Left renal pelvis (tissue), 4 donors: ENCODE data around the gene ZNF573. TPM values are rescaled to one million over a fixed set of nuclear protein-coding genes. Genes with fewer than 3 reads are reported as not detected.
"Not testable (repeated sequence)": the region's sequence is repeated elsewhere in the genome, so short reads cannot be mapped to it uniquely, and the experiment has no call there.

ENCODE experiments used
- DNase-seq, 4 donors: peaks; one replicate each; pipeline ENCODE4 v3.0.0-alpha.2; 2013; ENCODE audit warnings: low read depth in 4 of 4, low spot score in 3 of 4
- polyA plus RNA-seq, 4 donors: library from polyadenylated mRNA; unstranded; fragments of 120-200 nt; gene quantifications; one replicate each; pipeline ENCODE4 v1.2.1, GENCODE V29; 2013; ENCODE audit not compliant: insufficient read length in 4 of 4

Gene ZNF573
- 10 to 100 TPM in 3 of 4 donors, 1 to 10 TPM in 1; 9.0 to 18.6 (median 14.0) TPM for polyA plus RNA-seq

DNA sequence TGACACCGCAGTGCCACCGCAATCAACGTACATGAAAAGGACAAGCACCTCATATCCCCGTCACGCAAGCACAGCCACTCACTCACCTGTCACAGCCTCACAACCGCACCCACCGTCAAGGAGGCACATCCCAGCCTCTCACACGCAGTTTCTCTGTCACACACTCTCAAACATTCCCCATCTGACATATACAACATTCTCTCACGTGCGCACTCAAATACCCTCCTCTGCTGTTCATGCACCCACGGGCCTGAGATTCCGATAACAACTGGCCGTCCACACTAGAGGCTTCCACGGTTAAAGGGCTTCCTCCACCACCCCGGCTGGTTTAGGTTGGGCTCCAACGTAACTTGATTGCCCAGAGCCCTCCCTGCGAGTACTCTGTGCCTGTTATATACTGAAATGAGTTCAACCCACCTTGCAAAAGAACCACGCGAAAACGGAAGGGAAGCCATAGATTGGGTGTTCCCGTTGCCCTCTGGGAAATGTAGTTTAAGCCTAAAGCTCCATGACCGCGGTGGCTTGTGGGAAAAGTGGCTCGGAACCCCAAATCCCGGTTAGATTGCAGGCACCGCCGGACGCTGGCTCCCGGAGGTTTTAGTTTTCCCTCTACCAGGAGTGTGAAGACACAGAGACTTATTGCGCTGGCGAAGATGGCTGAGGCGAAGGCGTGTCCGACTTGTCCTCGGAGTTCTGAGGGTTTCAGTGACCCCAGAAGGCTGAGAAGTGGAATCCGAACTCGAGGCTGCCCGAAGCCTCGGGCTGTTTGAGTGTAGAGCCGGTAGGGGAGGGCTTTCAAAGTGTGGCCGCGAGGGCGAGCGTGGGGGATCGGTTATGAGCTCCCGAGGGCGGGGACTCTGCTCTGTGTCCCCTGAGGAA lies at the start of gene ZNF573:
Gene ZNF573 (minus strand): TSS at position 460 of the 879 bp plus-strand sequence. CDS start 5,857 bp downstream, outside the sequence.
- DNase-seq: peak; percentile 80 to 91 (median 87)

- DNase-seq: peak; percentile 54 to 75 (median 66)
Measured at GRCh38 chr19:37817180-37817981, 38.0 kb upstream of the ZNF573 start.

- not testable (repeated sequence) for DNase-seq
Measured at GRCh38 chr19:37815611-37816010, 36.2 kb upstream of the ZNF573 start.

DNA sequence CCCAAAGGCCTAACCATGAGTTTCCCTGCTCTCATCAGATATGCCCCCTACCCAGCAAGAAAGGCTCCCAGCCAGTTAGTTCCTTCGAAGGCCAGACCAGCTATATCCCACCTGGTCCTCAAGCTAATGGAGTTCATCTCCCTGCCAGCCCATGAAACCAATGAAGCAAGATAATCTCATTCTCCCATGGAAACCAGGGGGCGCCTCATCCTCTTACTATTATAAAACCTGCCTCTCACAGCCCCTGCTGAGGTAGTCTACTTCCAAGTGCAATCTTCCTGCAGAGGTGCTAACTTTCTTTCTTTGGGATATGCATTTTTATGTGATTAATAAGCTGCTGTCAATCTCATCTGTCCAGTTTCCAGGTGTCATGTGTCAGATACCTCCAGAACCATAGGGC lies 34.0 kb upstream of the ZNF573 start:
- DNase-seq: no peak

GRCh38 chr19:37809366-37809765 lies 30.0 kb upstream of the ZNF573 start:
- no peak for DNase-seq

DNA sequence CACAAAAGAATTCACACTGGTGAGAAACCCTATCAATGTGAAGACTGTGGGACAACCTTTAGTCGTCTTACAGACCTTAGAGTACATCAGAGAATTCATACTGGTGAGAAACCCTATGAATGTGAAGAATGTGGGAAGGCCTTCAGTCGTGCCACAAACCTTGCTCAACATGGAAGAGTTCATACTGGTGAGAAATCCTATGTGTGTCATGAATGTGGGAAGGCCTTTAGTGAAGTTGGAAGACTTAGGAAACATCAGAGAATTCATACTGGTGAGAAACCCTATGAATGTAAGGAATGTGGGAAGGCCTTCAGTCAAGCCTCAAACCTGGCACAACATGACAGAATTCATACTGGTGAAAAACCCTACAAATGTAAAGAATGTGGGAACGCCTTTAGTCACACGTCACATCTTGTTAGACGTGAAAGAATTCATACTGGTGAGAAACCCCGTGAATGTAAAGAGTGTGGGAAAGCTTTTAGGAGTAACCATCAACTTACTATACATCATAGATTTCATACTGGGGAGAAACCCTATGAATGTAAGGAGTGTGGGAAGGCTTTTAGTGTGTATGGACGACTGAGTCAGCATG lies 24.0 kb upstream of the ZNF573 start:
- no peak for DNase-seq

DNA sequence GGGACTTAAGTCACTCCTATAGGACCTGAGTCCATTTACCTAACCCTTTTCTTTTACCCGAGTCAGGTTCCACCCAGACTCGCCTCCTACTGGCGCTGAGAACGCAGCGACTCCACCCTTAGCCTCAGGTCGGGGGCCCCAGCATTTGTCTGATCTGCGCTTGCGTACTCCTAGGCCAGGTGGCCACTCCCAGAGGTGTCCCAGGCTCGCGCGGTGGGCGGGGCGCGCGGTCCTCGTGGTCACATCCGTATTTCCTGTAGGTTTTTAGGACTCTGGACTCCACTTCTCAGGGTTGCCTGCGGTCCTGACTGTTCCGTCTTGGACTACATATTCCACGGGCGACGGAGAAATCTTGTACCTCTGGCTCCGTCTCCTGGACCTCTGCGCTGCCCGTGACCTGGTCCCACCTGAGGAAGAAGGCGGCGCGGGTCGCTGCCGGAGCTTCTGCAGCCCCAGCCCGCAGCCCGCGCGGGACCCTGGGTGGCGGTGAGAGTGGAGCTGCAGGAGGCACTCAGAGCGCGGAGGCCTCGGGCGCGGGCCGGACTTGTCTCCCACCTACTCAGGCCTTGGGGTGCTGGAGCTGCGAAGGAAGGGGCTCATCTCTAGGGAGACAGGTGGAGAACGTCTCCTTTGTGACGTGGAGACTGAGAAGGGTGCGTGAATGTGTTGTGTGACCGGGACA lies 11.0 kb upstream of the ZNF573 start:
- DNase-seq: no peak

GRCh38 chr19:37778613-37779126 lies 716 bp downstream of the ZNF573 start:
- DNase-seq: peak in 2 of 4 donors; percentile 10 to 14

DNA sequence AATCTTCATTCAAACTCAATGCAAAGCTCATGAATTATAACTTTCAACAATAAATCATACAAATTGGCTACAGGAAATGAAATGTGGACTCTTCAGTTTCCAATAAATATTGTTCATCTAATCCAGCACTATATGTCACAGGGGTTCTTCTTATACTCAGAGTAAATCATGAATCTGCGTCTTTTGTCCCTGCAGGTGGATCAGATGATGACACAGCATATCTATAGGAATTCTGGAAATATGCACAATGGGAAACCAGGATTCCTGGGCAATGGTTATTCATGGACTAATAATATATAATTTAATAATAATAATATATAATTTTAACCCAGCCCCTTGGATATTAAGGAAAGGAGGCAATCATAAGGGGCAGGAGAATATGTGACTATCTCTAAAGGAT lies 8.4 kb downstream of the ZNF573 start:
- DNase-seq: no peak

- no peak for DNase-seq
Measured at GRCh38 chr19:37763488-37763887, 15.9 kb downstream of the ZNF573 start.

DNA sequence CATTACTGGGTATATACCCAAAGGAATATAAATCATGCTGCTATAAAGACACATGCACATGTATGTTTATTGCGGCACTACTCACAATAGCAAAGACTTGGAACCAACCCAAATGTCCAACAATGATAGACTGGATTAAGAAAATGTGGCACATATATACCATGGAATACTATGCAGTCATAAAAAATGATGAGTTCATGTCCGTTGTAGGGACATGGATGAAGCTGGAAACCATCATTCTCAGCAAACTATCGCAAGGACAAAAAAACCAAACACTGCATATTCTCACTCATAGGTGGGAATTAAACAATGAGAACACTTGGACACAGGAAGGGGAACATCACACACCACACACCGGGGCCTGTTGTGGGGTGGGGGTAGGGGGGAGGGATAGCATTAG lies 21.7 kb downstream of the ZNF573 start:
- DNase-seq: not testable (repeated sequence)

- DNase-seq: no peak
Measured at GRCh38 chr19:37738371-37738770, 41.0 kb downstream of the ZNF573 start.

DNA sequence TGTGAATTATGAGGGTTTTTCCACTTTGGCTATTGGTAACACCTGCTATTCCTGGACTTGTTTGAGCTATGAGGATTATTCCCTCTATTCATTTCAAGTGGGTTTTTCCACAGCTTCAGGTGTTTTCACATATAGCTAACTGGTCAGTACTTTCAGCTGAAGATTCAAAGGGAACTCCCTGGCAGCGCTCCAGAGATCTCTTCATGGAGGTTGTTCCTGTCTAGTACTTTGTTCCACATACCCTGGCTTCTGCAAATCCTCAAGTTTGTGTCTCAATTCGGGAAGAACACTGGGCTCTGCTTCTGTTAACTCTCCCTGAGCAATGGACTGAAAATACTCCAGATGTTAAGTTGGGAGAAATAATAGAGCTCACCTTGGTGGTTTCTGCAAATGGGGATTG lies 54.2 kb downstream of the ZNF573 start:
- DNase-seq: no peak

DNA sequence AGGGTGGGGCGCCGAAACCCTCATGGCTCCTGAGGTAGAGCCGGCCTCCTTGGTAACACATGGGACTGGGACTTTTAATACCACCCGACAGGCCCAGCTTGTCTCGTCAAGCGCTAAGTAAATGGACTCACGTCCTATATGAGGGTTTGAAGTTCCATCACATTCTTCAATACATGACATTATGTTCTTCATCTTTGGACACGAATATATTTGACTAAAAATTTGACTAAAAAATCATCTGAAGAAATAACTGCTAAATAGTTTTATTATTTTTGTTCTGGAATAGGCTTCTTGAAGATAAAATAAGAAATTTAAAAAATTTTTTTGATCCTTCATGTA lies 59.5 kb downstream of the ZNF573 start:
- DNase-seq: no peak

GRCh38 chr19:37719111-37719926 lies 60.1 kb downstream of the ZNF573 start, which contains the start of gene ZNF607:
TSS of gene ZNF607 (minus strand) at chr19:37719761. CDS start at chr19:37711618, 8,143 bp downstream.
- DNase-seq: peak; percentile 85 to 89 (median 88)

- no peak for DNase-seq
Measured at GRCh38 chr19:37718304-37718703, 61.1 kb downstream of the ZNF573 start.

DNA sequence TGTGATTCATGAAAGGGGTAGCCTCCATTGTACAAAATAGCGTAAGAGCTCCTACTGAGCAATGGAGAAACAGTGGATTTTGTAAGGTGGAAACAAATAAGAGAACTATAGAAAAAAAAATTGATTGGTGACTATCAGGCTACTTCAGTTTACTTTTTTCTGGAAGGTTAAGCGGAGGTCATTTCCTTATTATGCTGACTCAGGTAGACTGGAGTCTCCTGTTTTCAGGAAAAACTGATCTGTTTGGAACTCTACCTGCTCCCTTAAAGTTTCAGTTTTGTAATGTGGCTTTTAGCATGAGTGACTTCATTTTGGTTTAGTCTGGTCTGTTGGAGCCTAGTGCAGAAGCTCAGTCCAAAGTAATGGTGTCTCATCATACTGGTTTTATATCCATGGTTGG lies 63.2 kb downstream of the ZNF573 start:
- no peak for DNase-seq

- DNase-seq: no peak
Measured at GRCh38 chr19:37706052-37706605, 73.3 kb downstream of the ZNF573 start.

GRCh38 chr19:37699057-37699456 lies 80.3 kb downstream of the ZNF573 start:
- DNase-seq: no peak
